Esophagus muscularis mucosa (tissue), 3 donors: ENCODE results near the gene CERKL.

Experiments used
- POLR2A ChIP-seq: fragments of 450-650 bp; IDR thresholded peaks from one replicate; pipeline ENCODE4 v1.6.1; 2017; ENCODE audit warnings: antibody characterized with exemption, moderate library complexity, mild to moderate bottlenecking, low read depth
- TF ChIP-seq, protein P1 (sequence below), 3 experiments: fragments of 200-600 bp in 2 of 3; fragments of 450-650 bp in 1 of 3; sonication (generic) in 2 of 3; IDR thresholded peaks; one replicate each; pipeline ENCODE4 v1.5.1; 2017 to 2019; ENCODE audit warnings: antibody characterized with exemption in 3 of 3, mild to moderate bottlenecking in 2 of 3, moderate library complexity in 1 of 3

DNA sequence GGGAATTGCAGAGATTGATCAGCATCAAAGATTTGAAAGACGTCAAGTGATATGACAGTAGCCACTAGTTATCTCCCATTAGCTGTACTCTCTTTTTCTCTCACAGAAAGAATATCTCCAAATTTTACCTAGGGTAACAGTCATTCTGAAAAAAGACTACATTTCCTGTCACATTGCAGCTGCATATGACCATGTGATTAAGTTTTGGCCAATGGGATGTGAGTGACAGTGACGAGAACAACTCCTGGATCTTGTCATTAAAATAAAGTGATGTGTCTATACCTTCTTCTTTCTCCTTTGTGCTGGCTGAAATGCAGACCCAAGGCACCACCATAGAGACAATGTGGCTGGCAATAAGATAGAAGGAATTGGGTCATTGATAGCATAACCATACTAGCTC, 34.0 kb upstream of the CERKL start:
- TF ChIP-seq, protein P1, sequence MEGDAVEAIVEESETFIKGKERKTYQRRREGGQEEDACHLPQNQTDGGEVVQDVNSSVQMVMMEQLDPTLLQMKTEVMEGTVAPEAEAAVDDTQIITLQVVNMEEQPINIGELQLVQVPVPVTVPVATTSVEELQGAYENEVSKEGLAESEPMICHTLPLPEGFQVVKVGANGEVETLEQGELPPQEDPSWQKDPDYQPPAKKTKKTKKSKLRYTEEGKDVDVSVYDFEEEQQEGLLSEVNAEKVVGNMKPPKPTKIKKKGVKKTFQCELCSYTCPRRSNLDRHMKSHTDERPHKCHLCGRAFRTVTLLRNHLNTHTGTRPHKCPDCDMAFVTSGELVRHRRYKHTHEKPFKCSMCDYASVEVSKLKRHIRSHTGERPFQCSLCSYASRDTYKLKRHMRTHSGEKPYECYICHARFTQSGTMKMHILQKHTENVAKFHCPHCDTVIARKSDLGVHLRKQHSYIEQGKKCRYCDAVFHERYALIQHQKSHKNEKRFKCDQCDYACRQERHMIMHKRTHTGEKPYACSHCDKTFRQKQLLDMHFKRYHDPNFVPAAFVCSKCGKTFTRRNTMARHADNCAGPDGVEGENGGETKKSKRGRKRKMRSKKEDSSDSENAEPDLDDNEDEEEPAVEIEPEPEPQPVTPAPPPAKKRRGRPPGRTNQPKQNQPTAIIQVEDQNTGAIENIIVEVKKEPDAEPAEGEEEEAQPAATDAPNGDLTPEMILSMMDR (IDR thresholded peaks at IDR 0.05) = no peak
- TF ChIP-seq POLR2A = no peak
